ENCODE data around the gene KAT2A. TPM values are rescaled to one million over a fixed set of nuclear protein-coding genes. Genes with fewer than 3 reads are reported as not detected.
A peak's percentile ranks its signal among the peaks of the same experiment; 100 is the strongest.

Gene KAT2A
- total and polyA plus RNA-seq, 9 of the 15 experiments (the other 6 are each of a cell fraction or from before 2014, with no cell fraction given): 1.5 to 80.4 (median 31.9) TPM

- TF ChIP-seq CTBP1 (IDR thresholded peaks at IDR 0.05; ENCODE audit: borderline replicate concordance) (no peak), DEAF1 (CRISPR knock-in tag; IDR thresholded peaks at IDR 0.05) (no peak), KHSRP (IDR thresholded peaks at IDR 0.05) (no peak), SRSF1 (IDR thresholded peaks at IDR 0.05; ENCODE audit: low read depth, low read length) (no peak), SMAD3 (CRISPR knock-in tag; conservative IDR thresholded peaks at IDR 0.05) (no peak), PHF8 (IDR thresholded peaks at IDR 0.05; ENCODE audit: borderline replicate concordance, low read length) (no peak), EWSR1 (IDR thresholded peaks at IDR 0.05; ENCODE audit: borderline replicate concordance, low read depth, partially characterized antibody) (no peak), THRA (IDR thresholded peaks at IDR 0.05) (no peak), PRDM10 (IDR thresholded peaks at IDR 0.05; ENCODE audit: partially characterized antibody) (peak; percentile 71), ZBTB17 (CRISPR knock-in tag; IDR thresholded peaks at IDR 0.05) (no peak), SOX6 (IDR thresholded peaks at IDR 0.05) (peak; percentile 95), ZNF23 (CRISPR knock-in tag; IDR thresholded peaks at IDR 0.05) (no peak), ZBTB34 (CRISPR knock-in tag; IDR thresholded peaks at IDR 0.05) (no peak), TBL1XR1 (IDR thresholded peaks at IDR 0.05; ENCODE audit: low read length in 2 of 2) (no peak), MEF2A (IDR thresholded peaks at IDR 0.05; ENCODE audit: control insufficient read depth, low read depth, low read length) (peak; percentile 53; the same call in 1 of the 2 replicates), CC2D1A (IDR thresholded peaks at IDR 0.05) (no peak), ETV6 (IDR thresholded peaks at IDR 0.05; ENCODE audit: borderline replicate concordance in 1 of 2, low read depth in 2 of 2, low read length in 1 of 2) (no peak), ETV6 (CRISPR knock-in tag; IDR thresholded peaks at IDR 0.05; ENCODE audit: borderline replicate concordance) (no peak)
Measured at GRCh38 chr17:42078396-42079043, 42.6 kb downstream of the KAT2A start (continued).
